ENCODE results near the gene PITPNM1.
"Not testable (repeated sequence)": the region's sequence is repeated elsewhere in the genome, so short reads cannot be mapped to it uniquely, and the experiment has no call there.

Gene PITPNM1

GRCh38 chr11:67466367-67466766 is 38.8 kb downstream of the PITPNM1 start:
- DNase-seq (ENCODE audit: low spot score), result no peak

DNA sequence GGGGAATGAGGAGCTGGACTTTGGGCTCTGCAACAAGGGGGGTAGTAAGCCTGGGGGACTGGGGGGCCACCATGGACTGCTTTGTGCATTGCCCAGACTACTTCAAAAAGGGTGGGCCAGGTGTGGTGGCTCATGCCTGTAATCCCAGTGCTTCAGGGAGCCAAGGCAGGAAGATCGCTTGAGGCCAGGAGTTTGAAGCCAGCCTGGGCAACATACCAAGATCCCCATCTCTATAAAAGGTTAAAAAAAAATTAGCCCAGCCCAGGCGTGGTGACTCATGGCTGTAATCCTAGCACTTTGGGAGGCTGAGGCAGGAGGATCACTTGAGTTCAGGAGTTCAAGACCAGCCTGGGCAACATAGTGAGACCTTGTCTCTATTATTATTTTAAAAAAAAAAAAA is 39.6 kb downstream of the PITPNM1 start:
- not testable (repeated sequence) for DNase-seq (ENCODE audit: low spot score)

DNA sequence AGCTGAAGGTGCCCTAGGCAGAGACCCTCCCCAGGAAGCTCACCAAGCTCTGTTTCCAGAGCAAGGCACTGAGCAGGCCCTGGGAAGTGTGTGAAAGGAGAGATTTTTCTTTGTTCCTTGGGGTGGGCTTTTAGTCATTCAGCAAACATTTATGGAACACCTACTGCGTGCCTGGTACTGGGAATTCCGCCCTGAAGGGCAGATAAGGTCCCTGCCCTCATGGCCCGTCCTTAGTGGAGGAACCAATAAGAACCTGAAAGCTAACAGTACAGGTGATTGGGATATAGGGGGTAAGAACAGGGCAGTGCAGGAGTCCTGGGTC is 40.0 kb downstream of the PITPNM1 start:
- no peak for DNase-seq (ENCODE audit: low spot score)

GRCh38 chr11:67464411-67465188 is 40.6 kb downstream of the PITPNM1 start:
- DNase-seq (ENCODE audit: low spot score), result peak; percentile 85

GRCh38 chr11:67463680-67464410 is 41.3 kb downstream of the PITPNM1 start:
- DNase-seq (ENCODE audit: low spot score), result peak; percentile 72

DNA sequence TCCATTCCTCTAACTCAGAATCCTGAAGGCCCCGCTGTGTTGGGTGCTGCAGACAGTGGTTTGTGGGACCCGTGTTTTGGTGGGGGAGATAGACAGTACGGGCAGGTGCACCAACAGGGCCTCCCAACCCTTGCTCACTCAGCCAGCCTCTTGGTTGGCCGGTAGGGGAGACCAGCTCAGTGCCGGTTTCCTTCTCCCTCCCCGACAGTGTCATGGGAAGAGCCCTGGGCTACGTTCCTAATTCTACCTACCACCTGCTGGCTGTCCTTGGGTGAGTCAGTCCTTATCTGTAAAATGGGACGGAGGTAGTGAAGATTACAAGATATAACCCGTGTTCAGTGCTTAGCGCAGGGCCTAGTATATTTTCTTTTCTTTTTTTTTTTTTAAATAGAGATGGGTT is 42.0 kb downstream of the PITPNM1 start:
- no peak for DNase-seq (ENCODE audit: low spot score)

GRCh38 chr11:67458266-67458665 is 46.9 kb downstream of the PITPNM1 start:
- DNase-seq (ENCODE audit: low spot score), result no peak

GRCh38 chr11:67457453-67457852 is 47.7 kb downstream of the PITPNM1 start:
- no peak for DNase-seq (ENCODE audit: low spot score)

DNA sequence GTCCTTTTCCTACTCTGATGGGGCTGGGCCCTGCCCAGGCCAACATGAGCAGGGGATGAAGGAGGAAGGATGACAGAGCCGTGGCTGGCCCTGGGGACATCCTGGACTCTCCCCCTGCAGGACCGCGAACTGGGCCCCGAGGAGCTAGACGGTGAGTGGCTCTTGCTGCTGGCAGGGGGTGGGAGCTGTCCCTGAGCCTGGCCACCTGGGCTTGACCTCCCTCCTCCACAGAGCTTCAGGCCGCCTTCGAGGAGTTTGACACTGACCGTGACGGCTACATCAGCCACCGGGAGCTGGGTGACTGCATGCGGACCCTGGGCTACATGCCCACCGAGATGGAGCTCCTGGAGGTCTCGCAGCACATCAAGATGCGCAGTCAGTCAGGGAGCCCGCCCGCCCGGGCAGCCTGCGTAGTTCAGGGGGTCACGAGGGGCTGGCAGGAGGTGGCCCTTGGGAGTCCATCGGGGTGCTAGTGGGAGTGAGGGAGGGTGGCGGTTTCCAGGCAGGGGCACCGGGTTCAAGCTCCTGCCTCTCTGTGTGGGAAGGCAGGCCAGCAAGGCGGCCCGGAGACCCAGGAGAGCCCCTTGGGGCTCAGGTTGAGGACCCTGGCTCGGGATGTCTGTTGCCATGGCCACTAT is 49.0 kb downstream of the PITPNM1 start:
- no peak for DNase-seq (ENCODE audit: low spot score)

GRCh38 chr11:67455054-67455453 is 50.1 kb downstream of the PITPNM1 start, which contains the start of gene CABP4:
Gene CABP4 (plus strand): TSS chr11:67455354. CDS start chr11:67455424, 70 bp downstream.
- DNase-seq (ENCODE audit: low spot score), result no peak

DNA sequence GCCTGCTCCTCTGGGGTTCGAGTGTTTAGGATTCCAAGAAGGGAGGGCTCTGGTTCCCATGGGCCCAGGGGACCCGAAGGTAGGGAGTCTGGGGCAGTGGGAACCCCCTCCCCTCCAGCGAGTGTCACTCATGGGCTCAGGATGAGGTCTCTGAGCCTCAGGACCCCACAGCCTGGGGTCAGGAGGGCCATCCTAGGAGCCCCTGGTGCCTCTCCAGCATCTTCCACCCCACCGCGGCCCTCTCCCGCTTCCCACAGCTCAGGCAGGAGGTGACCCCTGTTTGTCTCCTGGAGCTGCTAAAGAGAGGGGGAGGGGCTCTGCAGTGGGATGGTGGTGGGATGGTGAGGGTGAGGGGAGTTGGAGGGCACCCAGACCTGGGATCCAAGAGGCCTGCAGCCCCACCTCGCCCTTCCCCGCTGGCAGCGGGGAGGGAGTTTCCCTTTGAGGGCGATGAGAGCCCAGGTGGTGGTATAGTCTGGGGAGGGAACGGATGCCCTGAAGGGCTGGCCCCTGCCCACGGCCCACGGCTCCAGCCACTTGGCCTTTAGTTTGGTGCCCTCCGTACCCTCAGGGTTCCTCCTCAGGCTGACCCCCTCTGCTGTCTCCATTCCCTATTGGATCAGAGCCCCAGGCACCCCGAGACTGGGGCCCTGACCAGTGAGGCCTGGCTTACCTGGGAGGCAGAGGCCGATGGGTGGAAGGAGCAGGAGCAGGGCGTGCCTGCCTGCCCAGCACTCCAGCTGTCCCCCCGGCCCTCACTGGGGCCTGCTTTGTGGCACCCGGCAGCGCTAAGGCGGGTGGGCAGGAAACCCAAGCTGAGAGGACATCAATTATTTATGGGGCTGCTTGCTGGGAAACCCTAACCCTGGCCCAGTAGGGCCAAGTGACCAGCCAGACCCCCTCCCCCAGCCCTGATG is 51.1 kb downstream of the PITPNM1 start:
- no peak for DNase-seq (ENCODE audit: low spot score)

DNA sequence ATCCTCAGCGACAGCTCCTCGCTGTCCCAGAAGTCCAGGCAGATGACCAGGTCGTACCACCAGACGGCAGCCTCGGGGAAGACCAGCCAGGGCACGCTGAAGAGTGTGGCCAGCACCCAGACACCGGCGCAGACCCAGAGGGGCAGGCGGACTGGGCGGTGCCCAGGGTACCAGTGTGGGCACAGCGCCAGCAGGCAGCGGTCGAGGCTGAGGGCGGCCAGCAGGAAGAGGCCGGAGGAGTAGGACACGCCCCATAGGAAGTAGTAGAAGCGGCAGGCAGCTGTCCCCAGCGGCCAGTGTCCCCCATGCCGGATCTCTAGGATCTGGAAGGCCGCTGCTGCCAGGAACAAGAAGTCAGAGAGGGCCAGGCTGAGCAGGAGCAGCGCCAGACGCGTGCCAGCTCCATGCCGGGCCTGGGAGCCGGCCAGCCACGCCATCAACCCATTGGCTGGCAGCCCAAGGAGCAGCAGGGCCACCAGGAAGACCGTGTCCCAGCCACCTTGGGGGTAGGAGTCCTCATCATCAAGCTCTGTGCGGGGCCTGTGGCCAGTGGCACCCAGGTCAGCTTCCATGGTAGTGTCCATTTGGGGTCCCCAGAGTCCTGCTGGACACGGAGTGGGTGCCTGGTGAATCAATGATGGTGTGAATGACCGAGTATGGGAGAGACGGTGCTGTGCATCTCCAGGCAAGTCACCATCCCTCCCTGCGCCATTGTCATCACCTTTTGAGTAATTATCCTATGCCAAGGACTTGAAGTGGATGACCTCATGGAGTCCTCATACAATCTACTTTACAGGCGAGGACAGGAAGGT is 52.8 kb downstream of the PITPNM1 start, which contains the start of gene GPR152:
TSS of gene GPR152 (minus strand) at position 589 of the 812 bp plus-strand sequence. CDS start at position 584, 5 bp downstream.
- no peak for DNase-seq (ENCODE audit: low spot score)

- no peak for DNase-seq (ENCODE audit: low spot score)
Measured at GRCh38 chr11:67451658-67451976, 53.5 kb downstream of the PITPNM1 start.

DNA sequence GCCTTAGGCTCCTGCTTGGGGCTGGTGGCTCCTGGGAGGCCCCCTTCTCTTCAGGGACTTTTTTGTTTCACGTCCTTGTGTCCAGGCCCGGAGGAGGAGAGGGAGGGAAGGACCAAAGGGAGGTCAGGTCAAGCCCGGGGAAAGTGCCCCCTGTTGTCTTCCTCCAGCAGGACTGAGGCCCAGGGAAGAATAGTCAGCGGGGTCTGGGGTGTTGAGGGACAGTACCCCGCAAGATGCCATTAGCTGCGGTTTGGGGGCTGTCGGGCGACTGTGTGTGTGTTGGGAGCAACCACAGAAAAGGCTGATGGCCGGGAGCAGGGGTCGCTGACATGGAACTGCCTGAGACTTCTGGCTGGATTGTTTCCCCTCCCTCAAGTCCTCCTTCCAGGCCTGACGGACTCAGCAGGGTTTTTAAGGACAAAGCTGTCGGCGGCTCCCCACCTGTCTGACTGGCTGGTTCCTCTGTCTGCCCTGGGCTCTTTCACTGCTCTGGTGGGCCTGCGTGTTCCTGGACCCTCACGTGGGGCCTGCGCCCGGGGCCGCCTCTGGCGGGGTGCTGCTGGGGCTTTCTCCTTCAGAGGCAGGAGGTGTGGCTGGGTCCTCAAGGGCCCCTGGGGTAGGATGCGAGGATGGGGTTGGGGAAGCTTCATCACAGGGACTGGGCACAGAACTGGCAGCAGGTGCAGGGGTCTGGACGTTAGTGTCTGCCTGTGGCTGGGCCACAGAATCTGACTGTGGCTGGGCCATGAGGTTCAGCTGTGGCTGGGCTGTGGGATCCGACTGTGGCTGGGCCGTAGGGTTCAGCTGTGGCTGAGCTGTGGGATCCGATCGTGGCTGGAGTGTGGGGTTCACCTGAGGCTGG is 54.1 kb downstream of the PITPNM1 start:
- no peak for DNase-seq (ENCODE audit: low spot score)

- no peak for DNase-seq (ENCODE audit: low spot score)
Measured at GRCh38 chr11:67449116-67449844, 55.9 kb downstream of the PITPNM1 start.

- DNase-seq (ENCODE audit: low spot score), result no peak
Measured at GRCh38 chr11:67448220-67448609, 56.9 kb downstream of the PITPNM1 start.

GRCh38 chr11:67445515-67445914 is 59.6 kb downstream of the PITPNM1 start:
- DNase-seq (ENCODE audit: low spot score), result no peak

DNA sequence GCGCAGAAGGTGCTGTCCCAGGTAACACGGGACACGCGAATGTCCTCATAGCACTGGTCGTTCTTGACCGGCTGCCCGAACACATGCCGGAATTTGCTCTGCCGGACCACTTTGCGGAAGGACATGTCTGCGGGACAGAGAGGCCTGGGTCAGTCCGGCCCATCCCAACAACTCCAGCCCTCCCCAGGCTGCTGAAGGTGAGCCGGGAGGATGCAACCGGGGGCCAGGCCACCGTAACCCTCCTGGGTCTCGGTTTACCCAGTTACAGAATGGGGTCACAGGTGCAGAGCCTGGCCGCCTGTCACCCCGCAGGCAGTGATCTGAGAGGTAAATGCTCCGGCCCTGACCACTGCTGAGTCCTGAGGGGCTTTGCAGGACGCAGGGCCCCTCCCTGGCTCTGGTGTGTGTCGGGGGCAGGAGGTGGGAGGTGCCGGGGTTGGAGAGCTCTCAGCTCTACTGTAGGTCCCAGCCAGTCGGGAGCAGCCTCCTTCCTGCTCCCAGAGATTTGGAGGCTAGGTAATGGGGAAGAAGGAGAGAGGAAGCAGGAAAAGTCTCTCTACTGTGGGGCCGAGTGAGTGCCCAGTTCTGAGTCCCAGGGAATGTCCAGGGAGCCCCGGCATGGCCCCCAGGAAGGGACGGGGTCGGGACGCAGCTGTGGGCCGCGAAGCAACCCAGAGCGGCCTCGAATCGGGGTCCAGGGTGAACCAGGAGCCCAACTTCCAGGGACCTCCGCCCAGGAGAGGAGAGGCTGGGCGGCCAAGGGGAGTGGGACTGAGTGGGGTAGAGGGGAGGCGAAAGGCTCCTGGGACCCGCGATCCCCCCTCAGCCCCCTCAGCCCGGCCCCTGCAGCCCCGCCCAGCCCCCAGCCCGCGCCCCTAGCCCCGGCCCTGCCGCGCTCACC is 62.4 kb downstream of the PITPNM1 start:
- DNase-seq (ENCODE audit: low spot score), result no peak
